Forelimb muscle (tissue), 1 donor: ENCODE results near the gene RAD23B. TPM values are rescaled to one million over a fixed set of nuclear protein-coding genes. Genes with fewer than 3 reads are reported as not detected.
"Not testable (repeated sequence)": the region's sequence is repeated elsewhere in the genome, so short reads cannot be mapped to it uniquely, and the experiment has no call there.

Source experiments
- DNase-seq: peaks from one replicate; pipeline ENCODE4 v3.0.0-alpha.2; 2013; ENCODE audit warnings: low read depth
- polyA plus RNA-seq: library from polyadenylated mRNA; unstranded; fragments of 120-200 nt; gene quantifications from one replicate; pipeline ENCODE4 v1.2.1, GENCODE V29; 2013; ENCODE audit not compliant: insufficient read length

Gene RAD23B
- polyA plus RNA-seq, 1 donor: 111 TPM

- no peak for DNase-seq
Measured at GRCh38 chr9:107292821-107293542, 9.9 kb downstream of the RAD23B start.

- DNase-seq: no peak
Measured at GRCh38 chr9:107293543-107294085, 10.5 kb downstream of the RAD23B start.

- no peak for DNase-seq
Measured at GRCh38 chr9:107294756-107295155, 11.7 kb downstream of the RAD23B start.

GRCh38 chr9:107295995-107296394, 12.9 kb downstream of the RAD23B start:
- no peak for DNase-seq

DNA sequence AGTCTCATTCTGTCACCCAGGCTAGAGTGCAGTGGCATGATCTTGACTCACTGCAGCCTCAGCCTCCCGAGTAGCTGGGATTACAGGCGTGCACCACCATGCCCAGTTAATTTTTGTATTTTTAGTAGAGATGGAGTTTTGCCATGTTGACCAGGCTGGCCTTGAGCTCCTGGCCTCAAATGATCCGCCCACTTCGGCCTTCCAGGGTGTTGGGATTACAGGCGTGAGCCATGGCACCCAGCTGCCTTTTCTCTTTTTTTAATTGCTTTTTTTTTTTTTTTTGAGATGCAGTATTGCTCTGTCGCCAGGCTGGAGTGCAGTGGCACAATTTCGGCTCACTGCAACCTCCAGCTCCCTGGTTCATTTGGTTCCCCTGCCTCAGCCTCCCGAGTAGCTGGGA, 13.5 kb downstream of the RAD23B start:
- not testable (repeated sequence) for DNase-seq

DNA sequence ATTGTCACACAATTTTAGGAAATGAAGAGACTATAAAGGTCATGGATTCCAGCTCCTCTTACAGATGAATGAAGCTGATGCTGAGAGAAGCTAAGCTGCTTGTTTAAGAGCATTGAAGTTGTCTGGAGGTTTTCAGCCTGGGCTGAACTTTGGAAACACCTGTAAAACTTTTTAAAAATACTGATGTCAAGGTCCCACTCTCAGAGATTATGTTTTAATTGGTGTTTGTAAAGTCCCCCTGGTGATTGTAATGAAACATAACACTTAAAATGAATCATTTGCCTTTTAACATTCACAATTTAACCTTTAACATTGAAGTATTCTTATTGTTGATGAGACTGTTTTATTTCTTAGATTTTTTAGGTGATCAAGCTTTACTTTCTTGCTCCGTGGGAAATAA, 16.4 kb downstream of the RAD23B start:
- DNase-seq: no peak

GRCh38 chr9:107306308-107306707, 23.2 kb downstream of the RAD23B start:
- no peak for DNase-seq

DNA sequence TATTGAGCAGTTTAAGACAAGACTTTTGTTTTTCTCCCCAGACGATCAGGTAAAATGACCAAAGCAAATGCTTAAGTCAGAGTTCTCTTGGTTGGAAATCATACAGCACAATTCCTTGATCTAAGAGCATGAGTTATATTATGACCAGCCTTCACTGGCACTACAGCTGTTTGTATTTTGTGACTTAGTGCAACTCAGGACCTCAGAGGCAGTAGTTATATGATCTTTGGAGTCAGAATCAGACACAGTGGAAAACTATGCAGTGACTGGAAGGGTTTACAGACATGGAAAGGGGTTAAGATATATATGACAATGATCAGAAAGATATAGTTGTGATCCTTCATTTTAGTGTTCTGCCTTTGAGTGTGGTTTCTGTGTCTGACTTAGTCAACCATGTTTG, 24.3 kb downstream of the RAD23B start:
- DNase-seq: no peak

- DNase-seq: no peak
Measured at GRCh38 chr9:107308461-107308860, 25.4 kb downstream of the RAD23B start.

- DNase-seq: no peak
Measured at GRCh38 chr9:107309271-107309670, 26.2 kb downstream of the RAD23B start.

DNA sequence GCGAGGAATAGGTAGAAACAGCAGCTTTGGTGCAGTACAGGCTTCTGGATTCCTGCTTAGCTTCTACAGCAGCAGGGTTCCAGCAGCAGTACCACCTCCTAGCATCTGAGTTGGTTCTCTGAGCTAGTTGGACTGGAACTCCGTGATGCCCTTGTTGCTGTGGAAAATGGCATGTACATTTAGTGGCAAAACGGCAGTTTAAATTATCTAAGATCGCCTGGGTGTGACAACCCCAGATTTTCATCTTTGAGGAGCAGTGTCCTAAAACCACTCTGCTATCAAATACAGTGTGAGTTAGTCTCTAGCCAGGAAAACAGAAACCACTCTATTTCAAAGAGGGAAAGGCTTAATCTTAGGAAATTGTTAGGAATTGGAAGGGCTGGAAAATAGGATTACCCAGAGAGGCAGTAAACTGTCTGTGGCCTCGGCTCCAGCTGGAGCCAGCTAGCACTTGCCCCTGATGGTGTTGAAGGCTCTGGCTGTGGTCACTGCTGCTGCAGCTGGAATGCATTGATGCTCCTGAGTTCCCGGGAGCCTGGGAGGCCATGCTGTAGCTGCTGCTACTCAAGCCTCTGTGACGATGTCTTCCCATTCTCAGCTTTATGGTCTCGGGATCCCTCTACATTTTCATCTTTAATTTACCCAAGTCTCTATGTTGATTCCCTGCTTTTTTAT, 29.4 kb downstream of the RAD23B start:
- no peak for DNase-seq

- no peak for DNase-seq
Measured at GRCh38 chr9:107313555-107314096, 30.5 kb downstream of the RAD23B start.

- DNase-seq: no peak
Measured at GRCh38 chr9:107314763-107315162, 31.7 kb downstream of the RAD23B start.

DNA sequence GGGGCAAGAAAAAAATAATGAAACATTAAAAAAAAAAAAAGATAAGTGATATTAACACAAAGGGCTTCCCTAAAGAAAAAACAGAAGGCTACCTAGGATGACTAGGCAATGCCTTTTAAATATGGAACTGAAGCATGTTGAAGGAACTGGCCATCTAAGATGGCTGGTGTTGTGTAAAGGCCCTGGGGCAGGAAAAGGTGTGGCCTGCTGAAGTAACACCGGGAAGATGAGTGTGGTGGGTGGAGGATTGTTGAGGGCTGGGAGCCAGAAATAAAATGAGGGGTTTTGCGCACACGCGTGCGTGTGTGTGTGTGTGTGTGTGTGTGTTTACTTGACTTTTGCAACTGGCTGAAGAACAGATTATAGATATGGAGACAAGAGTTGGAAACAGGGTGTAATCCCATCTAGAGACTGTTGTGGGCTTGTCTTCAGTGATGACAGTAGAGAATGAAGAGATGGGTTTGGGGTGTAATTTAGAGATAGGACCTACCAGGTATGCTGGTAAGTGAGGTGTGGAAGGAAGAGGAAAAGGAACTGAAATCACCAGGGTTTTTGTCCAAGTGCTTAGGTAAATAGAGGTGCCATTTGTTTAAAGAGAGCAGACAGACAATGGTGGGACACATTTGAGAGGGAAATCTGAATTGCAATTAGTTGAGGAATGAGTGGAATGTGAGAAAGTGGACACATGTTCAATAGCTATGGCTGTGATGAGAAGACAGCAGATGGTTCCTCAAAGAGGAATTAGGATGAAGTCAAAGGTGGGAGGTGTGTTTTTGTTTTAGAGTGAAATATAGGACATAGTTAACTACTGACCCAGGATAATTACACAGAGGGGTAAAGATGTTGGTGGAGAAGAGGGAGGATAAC, 33.9 kb downstream of the RAD23B start:
- DNase-seq: no peak

DNA sequence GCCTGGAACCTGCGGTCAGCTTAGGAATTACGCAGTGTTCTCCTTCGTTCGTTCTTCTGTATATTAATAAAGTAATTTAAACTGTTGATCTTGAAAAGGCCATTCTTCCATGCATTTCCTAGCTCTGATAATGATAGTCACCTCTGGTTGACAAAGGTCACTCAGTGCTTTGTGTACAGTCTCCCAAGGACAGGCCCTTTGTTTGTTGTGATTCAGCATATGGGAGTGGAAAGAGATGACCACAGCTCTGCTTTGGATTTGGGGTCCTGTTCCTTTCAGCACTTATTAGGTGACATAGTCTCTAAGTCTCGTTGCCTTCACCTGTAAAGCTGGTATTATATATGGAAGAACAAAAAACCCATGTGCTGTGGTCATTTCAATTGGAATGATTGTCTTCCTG, 39.6 kb downstream of the RAD23B start:
- DNase-seq: no peak

- DNase-seq: no peak
Measured at GRCh38 chr9:107323836-107324585, 40.9 kb downstream of the RAD23B start.

DNA sequence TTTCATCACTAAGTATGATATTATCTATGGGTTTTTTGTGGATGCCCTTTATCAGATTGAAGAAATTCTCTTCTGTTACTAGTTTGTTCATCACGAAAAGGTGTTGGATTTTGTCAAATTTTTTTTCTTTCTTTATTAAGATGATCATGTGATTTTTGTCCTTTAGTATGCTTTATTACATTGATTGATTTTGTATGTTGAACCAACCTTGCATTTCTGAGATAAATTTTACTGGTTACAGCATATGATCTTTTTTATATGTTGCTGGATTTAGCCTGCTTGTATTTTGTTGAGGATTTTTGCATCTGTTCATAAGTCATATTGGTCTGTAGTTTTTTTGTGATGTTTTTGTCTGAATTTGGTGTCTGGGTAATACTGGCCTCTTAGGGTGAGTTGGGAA, 42.8 kb downstream of the RAD23B start:
- no peak for DNase-seq

- no peak for DNase-seq
Measured at GRCh38 chr9:107328510-107328909, 45.4 kb downstream of the RAD23B start.

DNA sequence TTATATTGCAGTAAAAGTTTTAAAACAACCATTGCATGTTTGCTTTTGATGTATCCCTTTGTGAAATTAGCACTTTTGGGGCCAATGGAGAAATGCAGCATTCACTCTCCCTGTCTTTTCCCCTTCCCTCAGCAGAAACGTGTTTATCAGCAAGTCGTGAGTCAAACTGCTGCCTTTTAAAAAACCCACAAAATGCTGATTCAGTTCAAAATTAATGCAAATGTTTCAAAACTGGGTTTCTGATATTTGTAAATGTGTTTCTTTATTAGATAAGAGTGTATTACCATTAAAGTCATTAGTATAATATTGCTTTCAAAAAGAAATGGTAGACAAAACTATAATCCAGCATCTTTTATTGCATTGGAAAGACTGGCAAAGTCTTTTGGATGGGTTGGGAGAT, 47.3 kb downstream of the RAD23B start:
- no peak for DNase-seq

- no peak for DNase-seq
Measured at GRCh38 chr9:107332883-107333282, 49.8 kb downstream of the RAD23B start.

DNA sequence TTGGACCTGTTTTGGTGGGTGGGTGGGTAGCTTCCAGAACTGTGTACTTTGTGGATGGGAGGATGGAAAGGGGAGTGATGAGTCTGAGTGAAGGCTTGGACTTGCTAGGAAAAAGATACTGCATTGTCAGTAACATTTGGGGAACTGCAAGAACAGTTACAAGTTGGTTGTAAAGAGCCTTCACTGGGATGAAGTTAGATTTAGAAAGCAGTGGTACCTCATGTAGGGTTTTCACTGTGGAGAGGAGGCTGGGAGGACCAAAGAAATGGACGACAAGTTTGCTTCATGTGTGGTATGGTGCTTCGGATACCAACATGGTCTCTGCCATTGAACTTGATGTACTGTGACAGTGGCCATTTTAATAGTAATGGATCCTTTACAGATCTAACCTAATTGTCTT, 50.3 kb downstream of the RAD23B start:
- no peak for DNase-seq
